ENCODE results near the gene ITPRID1. TPM values are rescaled to one million over a fixed set of nuclear protein-coding genes. Genes with fewer than 3 reads are reported as not detected.

ITPRID1 gene
- total and polyA plus RNA-seq, 7 experiments from 2014 or later = not detected

DNA sequence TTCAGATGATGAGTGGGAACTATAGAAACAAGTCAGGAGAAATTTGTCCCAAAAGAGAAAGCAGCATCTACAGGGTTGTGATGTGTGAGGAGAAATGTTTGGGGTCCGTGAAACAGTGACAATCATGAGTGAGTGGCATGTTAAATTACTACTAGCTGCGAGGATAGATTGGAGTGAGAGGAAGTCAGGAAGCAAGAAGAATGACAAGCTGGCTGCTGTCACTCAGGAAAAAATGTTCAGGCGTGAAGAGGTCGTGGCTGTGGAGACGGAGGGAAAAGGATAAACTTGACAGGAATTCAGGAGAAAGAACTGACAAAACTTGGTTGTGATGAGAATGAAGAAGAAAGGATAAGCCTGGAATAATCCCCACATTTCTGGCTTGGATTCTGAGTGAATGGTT, 5.1 kb upstream of the ITPRID1 start:
- no peaks in the 10 kb centered on the region for H3K4me1 ChIP-seq (ENCODE audit: control insufficient read depth in 2 of 2, insufficient read depth in 2 of 2, low read length in 2 of 2)
- H3K27ac ChIP-seq (ENCODE audit: low read depth, low read length) = no peak overlapping the region
- Mint-ChIP-seq H3K36me3 (peaks cover 0 to 3% (median 0%) of the 10 kb centered on the region in 5 donors), H3K27ac (no peak overlapping the region), H3K4me1 (no peaks in the 10 kb centered on the region), H3K9me3 (peaks cover under 1 to 29% (median 12%) of the 10 kb centered on the region in 11 donors), H3K27me3 (peaks cover 0 to 5% (median 0%) of the 10 kb centered on the region in 5 donors), H3K4me3 (no peak overlapping the region)
- DNase-seq (no peak), ATAC-seq (no peak)
- CTCF ChIA-PET = no interaction called here
- intact Hi-C loops (cut with micrococcal nuclease) = no loop called here
- no peaks in the 10 kb centered on the region for H3K27me3 ChIP-seq (ENCODE audit: control insufficient read depth in 2 of 2, insufficient read depth in 2 of 2, low read length in 2 of 2)
- no peaks in the 10 kb centered on the region for H3K9me3 ChIP-seq (ENCODE audit: control insufficient read depth in 2 of 3, low read length in 3 of 3)
- H3K4me3 ChIP-seq (ENCODE audit: low read length) = no peak overlapping the region
- no peaks in the 10 kb centered on the region for H3K36me3 ChIP-seq (ENCODE audit: control insufficient read depth in 2 of 3, insufficient read depth in 3 of 3, low read length in 3 of 3)
- POLR2A ChIA-PET = no interaction called here

DNA sequence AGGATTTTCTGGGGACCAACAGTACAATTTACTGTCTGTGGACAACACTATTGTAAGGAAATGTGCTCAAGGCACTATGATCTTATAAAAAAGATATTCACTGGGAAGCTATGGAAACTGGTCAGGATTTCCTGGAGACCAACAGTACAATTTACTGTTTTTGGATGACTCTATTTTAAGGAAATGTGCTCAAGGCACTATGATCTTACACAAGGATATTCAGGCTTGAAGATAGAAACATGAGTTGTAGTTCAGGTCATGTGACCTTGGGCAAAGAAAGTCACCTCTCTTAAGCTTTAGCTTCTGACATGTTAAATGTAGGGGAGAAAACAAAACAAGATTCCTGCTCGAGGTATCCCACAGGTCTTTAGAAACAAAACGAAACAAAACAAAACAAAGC, 1.7 kb upstream of the ITPRID1 start:
- POLR2A ChIA-PET = no interaction called here
- H3K4me1 Mint-ChIP-seq = no peaks in the 10 kb centered on the region
- Histone ChIP-seq H3K36me3 (ENCODE audit: control insufficient read depth in 2 of 3, insufficient read depth in 3 of 3, low read length in 3 of 3) (no peaks in the 10 kb centered on the region), H3K4me1 (ENCODE audit: control insufficient read depth in 2 of 2, insufficient read depth in 2 of 2, low read length in 2 of 2) (no peaks in the 10 kb centered on the region), H3K4me3 (ENCODE audit: low read length) (no peak overlapping the region), H3K27ac (ENCODE audit: low read depth, low read length) (no peak overlapping the region), H3K27me3 (ENCODE audit: control insufficient read depth in 2 of 2, insufficient read depth in 2 of 2, low read length in 2 of 2) (no peaks in the 10 kb centered on the region), H3K9me3 (ENCODE audit: control insufficient read depth in 2 of 3, low read length in 3 of 3) (no peaks in the 10 kb centered on the region)
- CTCF ChIA-PET = no interaction called here
- DNase-seq (no peak), ATAC-seq (no peak)
- no peak overlapping the region for H3K27ac Mint-ChIP-seq
- peaks cover 0 to 3% (median 0%) of the 10 kb centered on the region in 5 donors for H3K36me3 Mint-ChIP-seq
- peaks cover 0 to 45% (median 16%) of the 10 kb centered on the region in 11 donors for H3K9me3 Mint-ChIP-seq
- intact Hi-C loops (cut with micrococcal nuclease) = no loop called here
- peaks cover 0 to 2% (median 0%) of the 10 kb centered on the region in 5 donors for H3K27me3 Mint-ChIP-seq
- no peak overlapping the region for H3K4me3 Mint-ChIP-seq

DNA sequence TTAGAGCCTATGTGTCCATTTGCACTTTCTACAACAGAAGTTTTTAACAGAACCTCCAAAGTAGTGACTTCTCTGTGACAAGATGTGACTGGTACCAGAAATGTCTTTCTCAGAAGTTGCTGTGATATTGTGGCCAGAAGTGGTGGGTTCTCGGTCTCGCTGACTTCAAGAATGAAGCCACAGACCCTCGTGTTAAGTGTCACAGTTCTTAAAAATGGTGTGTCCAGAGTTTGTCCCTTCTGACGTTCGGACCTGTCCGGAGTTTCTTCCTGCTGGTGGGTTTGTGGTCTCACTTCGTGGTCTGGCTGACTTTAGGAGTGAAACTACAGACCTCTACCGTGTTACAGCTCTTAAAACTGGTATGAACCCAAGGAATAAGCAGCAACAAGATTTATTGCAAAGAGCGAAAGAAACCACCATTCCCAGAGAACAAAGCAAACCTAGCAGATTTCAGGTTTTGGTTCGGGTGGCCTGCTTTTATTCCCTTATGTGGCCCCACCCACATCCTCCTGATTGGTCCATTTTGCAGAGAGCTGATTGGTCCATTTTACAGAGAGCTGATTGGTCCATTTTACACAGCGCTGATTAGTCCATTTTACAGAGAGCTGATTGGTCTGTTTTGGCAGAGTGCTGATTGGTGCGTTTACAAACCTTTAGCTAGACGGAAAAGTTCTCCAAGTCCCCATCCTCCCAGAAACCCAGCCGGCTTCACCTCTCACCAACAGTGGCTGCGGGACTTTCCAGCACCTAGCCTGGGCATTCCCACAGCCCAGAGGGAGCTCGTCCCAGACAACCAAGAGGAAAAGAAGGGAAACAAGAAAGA, 3.0 kb downstream of the ITPRID1 start:
- H3K4me3 Mint-ChIP-seq = no peak overlapping the region
- no peaks in the 10 kb centered on the region for H3K4me1 Mint-ChIP-seq
- intact Hi-C loops (cut with micrococcal nuclease) = no loop called here
- Histone ChIP-seq H3K36me3 (ENCODE audit: control insufficient read depth in 2 of 3, insufficient read depth in 3 of 3, low read length in 3 of 3) (no peaks in the 10 kb centered on the region), H3K27me3 (ENCODE audit: control insufficient read depth in 2 of 2, insufficient read depth in 2 of 2, low read length in 2 of 2) (no peaks in the 10 kb centered on the region), H3K4me3 (ENCODE audit: low read length) (no peak overlapping the region), H3K4me1 (ENCODE audit: control insufficient read depth in 2 of 2, insufficient read depth in 2 of 2, low read length in 2 of 2) (no peaks in the 10 kb centered on the region), H3K9me3 (ENCODE audit: control insufficient read depth in 2 of 3, low read length in 3 of 3) (no peaks in the 10 kb centered on the region), H3K27ac (ENCODE audit: low read depth, low read length) (no peak overlapping the region)
- no peak for DNase-seq
- ChIA-PET CTCF (interaction anchor here (0.6 kb wide), 1 partner anchor 98 kb away, joined by 3 read pairs; no protein-coding TSS in a partner anchor), POLR2A (no interaction called here)
- H3K9me3 Mint-ChIP-seq = peaks cover 0 to 32% (median 8%) of the 10 kb centered on the region in 11 donors
- no peak for ATAC-seq
- H3K27ac Mint-ChIP-seq = no peak overlapping the region
- H3K36me3 Mint-ChIP-seq = no peaks in the 10 kb centered on the region
- no peaks in the 10 kb centered on the region for H3K27me3 Mint-ChIP-seq

DNA sequence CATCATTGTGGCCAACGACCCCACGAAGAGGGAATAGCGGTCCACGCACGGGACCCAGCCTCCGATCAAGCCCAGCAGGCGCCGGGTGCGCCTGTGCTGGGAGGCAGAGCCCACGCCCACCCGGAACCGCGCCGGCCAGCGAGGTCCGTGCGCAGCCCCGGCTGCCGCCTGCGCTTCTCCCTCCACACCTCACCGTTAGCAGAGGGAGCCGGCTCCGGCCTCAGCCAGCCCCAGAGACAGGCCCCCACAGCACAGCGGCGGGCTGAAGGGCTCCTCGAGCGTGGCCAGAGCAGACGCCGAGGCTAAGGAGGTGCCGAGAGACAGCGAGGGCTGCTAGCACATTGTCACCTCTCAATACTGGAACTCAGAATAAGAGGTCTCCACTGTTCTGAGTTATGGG, 3.6 kb downstream of the ITPRID1 start:
- no peaks in the 10 kb centered on the region for H3K27me3 ChIP-seq (ENCODE audit: control insufficient read depth in 2 of 2, insufficient read depth in 2 of 2, low read length in 2 of 2)
- H3K9me3 Mint-ChIP-seq = peaks cover 2 to 30% (median 9%) of the 10 kb centered on the region in 11 donors

DNA sequence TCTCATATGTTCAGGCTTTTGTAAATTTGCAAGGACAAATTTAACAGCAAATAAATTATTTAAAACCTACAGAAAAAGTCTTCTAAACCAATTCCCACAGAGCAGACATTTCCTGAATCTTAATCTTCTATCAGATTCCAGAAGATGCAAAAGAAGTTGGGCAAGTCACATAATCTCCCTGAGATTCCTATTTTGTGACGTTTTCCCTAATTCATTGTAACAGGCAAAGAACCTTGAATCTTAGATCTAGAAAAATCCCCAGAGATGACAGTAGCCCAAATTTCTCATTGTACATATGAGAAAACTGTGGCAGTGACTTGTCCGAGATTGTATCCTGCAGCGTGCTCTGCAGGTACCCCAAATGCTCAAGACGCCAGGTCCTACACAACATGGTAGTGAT, 4.9 kb downstream of the ITPRID1 start:
- intact Hi-C loops (cut with micrococcal nuclease) = no loop called here
- DNase-seq (no peak), ATAC-seq (no peak)
- Histone ChIP-seq H3K9me3 (ENCODE audit: control insufficient read depth in 2 of 3, low read length in 3 of 3) (no peaks in the 10 kb centered on the region), H3K27me3 (ENCODE audit: control insufficient read depth in 2 of 2, insufficient read depth in 2 of 2, low read length in 2 of 2) (no peaks in the 10 kb centered on the region), H3K4me3 (ENCODE audit: low read length) (no peak overlapping the region), H3K27ac (ENCODE audit: low read depth, low read length) (no peak overlapping the region), H3K4me1 (ENCODE audit: control insufficient read depth in 2 of 2, insufficient read depth in 2 of 2, low read length in 2 of 2) (no peaks in the 10 kb centered on the region), H3K36me3 (ENCODE audit: control insufficient read depth in 2 of 3, insufficient read depth in 3 of 3, low read length in 3 of 3) (no peaks in the 10 kb centered on the region)
- peaks cover 2 to 29% (median 9%) of the 10 kb centered on the region in 11 donors for H3K9me3 Mint-ChIP-seq
- POLR2A ChIA-PET = no interaction called here
- no peak overlapping the region for H3K27ac Mint-ChIP-seq
- CTCF ChIA-PET = no interaction called here
- no peaks in the 10 kb centered on the region for H3K36me3 Mint-ChIP-seq
- H3K4me1 Mint-ChIP-seq = no peaks in the 10 kb centered on the region
- no peak overlapping the region for H3K4me3 Mint-ChIP-seq
- no peaks in the 10 kb centered on the region for H3K27me3 Mint-ChIP-seq

More for the DNA sequence above, 3.6 kb downstream of the ITPRID1 start:
- DNase-seq (no peak), ATAC-seq (no peak)
- Mint-ChIP-seq H3K4me3 (no peak overlapping the region), H3K36me3 (no peaks in the 10 kb centered on the region), H3K27me3 (no peaks in the 10 kb centered on the region), H3K4me1 (no peaks in the 10 kb centered on the region), H3K27ac (no peak overlapping the region)
- Histone ChIP-seq H3K36me3 (ENCODE audit: control insufficient read depth in 2 of 3, insufficient read depth in 3 of 3, low read length in 3 of 3) (no peaks in the 10 kb centered on the region), H3K9me3 (ENCODE audit: control insufficient read depth in 2 of 3, low read length in 3 of 3) (no peaks in the 10 kb centered on the region), H3K27ac (ENCODE audit: low read depth, low read length) (no peak overlapping the region), H3K4me1 (ENCODE audit: control insufficient read depth in 2 of 2, insufficient read depth in 2 of 2, low read length in 2 of 2) (no peaks in the 10 kb centered on the region), H3K4me3 (ENCODE audit: low read length) (no peak overlapping the region)
- intact Hi-C loops (cut with micrococcal nuclease) = no loop called here
- ChIA-PET CTCF (interaction anchor here (0.6 kb wide), 1 partner anchor 97 kb away, joined by 3 read pairs; no protein-coding TSS in a partner anchor), POLR2A (no interaction called here)

DNA sequence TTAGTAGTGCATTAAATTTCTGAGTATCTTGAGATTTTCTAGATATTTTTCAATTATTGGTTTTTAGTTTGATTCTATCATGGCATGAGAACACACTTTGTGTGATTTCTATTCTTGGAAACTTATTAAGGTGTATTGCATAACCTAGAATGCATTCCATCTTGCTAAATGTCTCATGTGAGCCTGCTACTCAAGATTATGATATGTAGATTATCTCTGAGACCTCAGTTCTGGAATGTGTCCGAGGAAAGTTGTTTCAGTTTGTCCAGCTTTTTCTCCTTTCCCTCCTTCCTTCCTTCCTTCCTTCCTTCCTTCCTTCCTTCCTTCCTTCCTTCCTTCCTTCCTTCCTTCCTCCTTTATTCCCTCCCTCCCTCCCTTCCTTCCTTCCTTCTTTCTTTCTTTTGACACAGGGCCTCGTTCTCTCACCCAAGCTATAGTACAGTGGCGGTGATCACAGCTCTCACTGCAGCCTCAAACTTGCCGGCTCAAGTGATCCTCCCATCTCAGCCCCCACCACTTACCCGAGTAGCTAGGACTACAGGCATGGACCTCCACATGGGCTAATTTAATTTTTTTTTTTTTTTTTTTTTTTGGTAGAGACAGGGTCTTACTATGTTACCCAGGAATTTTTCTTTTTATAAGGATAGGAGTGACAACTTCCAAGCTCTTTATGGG, 7.6 kb downstream of the ITPRID1 start:
- H3K9me3 Mint-ChIP-seq = peaks cover 0 to 19% (median 7%) of the 10 kb centered on the region in 11 donors
- no peak overlapping the region for H3K27ac Mint-ChIP-seq
- H3K9me3 ChIP-seq (ENCODE audit: control insufficient read depth in 2 of 3, low read length in 3 of 3) = no peaks in the 10 kb centered on the region
- no peaks in the 10 kb centered on the region for H3K36me3 Mint-ChIP-seq
- no peak for DNase-seq
- no peaks in the 10 kb centered on the region for H3K4me1 Mint-ChIP-seq
- no peak overlapping the region for H3K4me3 ChIP-seq (ENCODE audit: low read length)
- intact Hi-C loops (cut with micrococcal nuclease) = no loop called here
- ChIA-PET POLR2A (no interaction called here), CTCF (no interaction called here)
- H3K4me3 Mint-ChIP-seq = no peak overlapping the region
- no peaks in the 10 kb centered on the region for H3K27me3 Mint-ChIP-seq
- no peak for ATAC-seq
- H3K27me3 ChIP-seq (ENCODE audit: control insufficient read depth in 2 of 2, insufficient read depth in 2 of 2, low read length in 2 of 2) = no peaks in the 10 kb centered on the region
- H3K36me3 ChIP-seq (ENCODE audit: control insufficient read depth in 2 of 3, insufficient read depth in 3 of 3, low read length in 3 of 3) = no peaks in the 10 kb centered on the region
- H3K27ac ChIP-seq (ENCODE audit: low read depth, low read length) = no peak overlapping the region
- no peaks in the 10 kb centered on the region for H3K4me1 ChIP-seq (ENCODE audit: control insufficient read depth in 2 of 2, insufficient read depth in 2 of 2, low read length in 2 of 2)

All from naive thymus-derived CD4-positive, alpha-beta T cell (primary cell).